GM12801 (cell line): ENCODE measurements around the gene SPRED2.

Experiments
- TF ChIP-seq, protein P1 (sequence below): IDR thresholded peaks from one replicate; pipeline ENCODE4 v1.5.1; 2011; ENCODE audit warnings: control low read depth; ENCODE audit not compliant: insufficient read length; ENCODE audit errors: extremely low read depth

SPRED2 gene

DNA sequence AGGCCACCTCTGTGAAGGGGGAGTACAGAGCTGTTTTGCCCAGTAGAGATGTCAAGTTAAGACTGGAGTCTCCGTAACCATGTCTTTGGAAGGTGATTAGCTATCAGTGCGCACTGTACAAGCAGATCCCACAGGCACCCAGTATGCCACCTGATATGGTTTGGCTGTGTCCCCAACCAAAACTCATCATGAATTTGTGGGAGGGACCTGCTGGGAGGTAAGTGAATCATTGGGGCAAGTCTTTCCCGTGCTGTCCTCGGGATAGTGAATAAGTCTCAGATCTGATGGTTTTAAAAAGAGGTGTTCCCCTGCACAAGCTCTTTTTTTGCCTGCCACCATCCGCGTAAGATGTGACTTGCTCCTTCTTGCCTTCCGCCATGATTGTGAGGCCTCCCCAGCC is 114.6 kb downstream of the SPRED2 start:
- TF ChIP-seq, protein P1, sequence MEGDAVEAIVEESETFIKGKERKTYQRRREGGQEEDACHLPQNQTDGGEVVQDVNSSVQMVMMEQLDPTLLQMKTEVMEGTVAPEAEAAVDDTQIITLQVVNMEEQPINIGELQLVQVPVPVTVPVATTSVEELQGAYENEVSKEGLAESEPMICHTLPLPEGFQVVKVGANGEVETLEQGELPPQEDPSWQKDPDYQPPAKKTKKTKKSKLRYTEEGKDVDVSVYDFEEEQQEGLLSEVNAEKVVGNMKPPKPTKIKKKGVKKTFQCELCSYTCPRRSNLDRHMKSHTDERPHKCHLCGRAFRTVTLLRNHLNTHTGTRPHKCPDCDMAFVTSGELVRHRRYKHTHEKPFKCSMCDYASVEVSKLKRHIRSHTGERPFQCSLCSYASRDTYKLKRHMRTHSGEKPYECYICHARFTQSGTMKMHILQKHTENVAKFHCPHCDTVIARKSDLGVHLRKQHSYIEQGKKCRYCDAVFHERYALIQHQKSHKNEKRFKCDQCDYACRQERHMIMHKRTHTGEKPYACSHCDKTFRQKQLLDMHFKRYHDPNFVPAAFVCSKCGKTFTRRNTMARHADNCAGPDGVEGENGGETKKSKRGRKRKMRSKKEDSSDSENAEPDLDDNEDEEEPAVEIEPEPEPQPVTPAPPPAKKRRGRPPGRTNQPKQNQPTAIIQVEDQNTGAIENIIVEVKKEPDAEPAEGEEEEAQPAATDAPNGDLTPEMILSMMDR = no peak

DNA sequence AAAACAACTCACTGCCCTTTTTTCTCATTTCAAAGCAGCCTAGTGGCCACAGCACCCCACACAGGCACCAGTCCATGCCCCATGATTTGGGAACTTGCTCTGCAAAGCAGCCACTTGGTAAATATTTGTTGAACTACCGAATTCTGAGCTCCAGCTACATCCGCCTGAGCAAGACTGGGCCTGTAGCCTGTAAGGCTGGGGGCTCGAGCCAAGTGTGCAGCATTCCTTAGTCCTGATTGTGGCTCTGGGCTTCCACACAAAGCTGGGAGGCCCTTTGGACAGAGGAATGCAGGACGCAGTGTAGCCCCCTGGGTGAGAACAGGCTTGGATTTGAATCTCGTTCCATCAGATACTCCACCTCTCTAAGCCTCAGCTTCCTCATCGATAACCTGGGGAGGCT is 116.3 kb downstream of the SPRED2 start:
- TF ChIP-seq, protein P1 = no peak

DNA sequence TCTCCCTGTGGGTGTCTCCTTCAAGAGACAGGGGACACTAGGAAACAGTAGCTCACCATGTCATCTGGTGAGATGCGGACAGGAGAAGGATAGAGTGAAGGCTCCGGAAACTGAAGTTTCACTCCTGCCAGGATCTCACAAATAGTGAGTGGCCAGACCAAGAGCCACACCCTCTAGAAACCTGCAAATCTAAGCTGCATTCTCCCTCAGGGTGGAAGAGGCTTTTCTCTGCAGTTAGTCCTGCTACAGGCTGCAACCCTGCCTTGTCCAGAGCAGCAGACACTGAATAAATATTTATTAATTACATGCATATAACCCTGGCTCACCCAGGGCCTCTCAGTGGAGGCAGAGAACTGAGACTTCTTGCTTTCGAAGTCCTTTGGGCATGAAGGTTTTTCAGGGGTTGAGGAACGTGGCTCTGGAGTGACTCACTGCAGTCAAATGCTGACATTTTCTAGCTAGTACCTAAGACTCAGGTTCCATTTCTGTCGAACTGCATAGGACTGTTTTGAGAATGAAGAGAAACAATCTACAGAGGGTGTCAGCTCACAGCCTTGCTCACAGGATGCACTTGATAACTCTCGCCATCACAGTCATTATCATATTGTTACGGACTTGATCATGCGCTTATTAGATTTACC is 117.5 kb downstream of the SPRED2 start:
- TF ChIP-seq, protein P1 = no peak

DNA sequence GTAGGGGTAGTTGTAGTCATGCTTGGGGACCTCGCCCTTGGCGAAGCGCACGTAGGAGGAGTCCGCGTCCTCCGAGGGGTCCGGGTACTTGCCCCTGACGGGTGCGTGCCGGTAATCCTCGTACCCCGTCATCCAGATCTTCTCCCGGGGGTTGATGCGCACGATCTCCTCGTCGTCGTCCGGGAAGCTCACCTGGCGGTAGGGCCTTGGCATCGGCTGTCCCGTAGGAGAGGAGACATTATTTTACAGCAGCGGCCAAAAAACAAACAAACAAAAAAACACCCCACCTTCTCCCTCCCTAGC is 118.5 kb downstream of the SPRED2 start:
- TF ChIP-seq, protein P1 = no peak

DNA sequence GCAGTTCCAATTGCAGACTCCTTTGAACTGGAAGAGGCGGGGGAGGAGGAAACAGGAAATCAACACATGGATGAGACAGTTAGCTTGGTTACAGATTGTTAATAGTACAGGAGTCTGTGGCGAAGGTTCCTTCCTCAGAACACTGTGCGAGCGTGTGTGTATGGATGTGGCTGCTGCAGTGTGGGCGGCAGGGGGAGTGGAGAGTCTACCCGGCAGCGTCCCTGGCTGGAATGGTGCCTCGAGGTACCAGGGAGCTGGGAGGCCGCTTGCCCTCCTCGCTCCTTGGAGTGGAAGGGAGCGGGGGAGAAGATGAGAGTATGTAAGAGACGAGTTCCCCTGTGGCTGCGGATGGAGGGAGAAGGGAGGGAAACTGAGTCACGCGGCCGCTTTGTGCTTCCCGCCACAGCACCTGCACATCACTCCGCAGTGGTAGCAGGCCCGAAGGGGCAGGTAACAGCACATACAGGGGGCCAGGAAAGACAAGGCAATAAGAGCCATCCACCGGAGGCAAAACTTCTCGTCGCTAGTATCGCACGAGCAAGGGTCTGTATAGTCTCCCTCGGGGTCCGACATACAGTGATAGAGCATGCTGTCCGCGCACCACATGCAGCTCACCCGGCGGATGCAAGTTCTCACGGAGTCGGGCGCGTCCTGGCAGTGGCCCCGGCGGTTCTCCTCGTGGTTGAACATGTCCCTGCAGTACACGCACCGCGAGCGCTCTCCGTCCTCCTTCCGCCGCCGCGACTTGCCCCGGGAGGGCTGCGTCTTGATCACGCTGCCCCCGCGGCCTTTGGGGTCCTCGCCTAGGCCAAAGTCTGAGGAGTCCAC is 119.1 kb downstream of the SPRED2 start:
- TF ChIP-seq, protein P1 = no peak

DNA sequence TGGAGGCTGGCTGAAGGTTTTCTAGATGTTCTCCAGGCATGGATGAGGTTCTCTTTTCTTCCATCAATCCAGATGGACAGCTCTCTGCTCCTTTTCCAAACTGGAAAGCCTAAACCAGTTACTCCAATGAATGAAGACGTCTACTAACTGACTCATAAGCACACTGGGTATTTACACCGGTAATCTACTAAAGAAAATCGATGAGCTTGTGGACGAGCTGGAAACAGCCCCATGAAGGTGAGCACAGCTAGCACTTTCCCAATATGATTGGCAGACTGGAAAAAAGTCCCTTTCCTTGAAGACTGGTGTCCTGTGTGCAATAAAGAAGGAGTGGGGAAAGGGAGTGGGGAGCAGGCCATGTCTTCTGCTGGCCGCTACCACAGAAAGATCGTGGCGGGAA is 120.8 kb downstream of the SPRED2 start:
- TF ChIP-seq, protein P1 = no peak

DNA sequence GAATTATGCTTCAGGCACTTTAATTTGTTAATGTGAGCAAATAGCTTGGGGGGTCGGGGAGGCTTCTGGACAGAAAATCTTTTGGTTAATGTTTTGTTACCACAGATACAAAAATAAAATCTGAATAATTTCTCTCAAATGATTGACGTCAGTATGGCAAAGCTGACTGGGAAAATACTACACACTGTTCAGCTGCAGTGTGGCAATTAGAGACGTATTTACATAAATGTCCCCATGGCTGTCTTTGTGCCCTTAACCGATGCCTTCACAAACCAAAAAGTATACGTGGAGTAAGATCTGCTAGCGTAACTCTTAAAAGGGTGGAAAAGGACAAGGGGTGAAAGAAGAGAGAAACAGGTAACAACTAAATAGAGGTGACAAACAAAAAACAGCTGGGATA is 121.3 kb downstream of the SPRED2 start:
- TF ChIP-seq, protein P1 = no peak
